ENCODE data around the gene CASD1.

DNA sequence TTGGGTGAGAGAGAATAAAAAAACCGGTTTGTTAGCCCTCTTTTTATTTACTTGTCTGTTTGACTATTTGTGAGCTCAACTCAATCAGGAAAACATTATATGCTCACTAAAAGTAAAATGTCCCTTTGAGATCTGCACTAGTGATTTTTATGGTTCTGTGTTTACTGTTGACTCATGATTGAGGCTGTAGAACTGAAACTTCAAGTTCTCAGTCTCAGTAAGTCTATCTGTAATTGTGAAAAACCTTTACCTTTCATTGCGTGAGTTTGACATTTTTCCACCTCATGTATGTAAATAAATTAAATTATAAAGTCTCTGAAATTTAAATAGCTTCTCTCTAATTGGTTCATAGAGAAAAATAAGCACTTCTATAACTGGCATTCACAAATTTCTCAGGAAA, 17.0 kb upstream of the CASD1 start:
- TF ChIP-seq, protein P1, sequence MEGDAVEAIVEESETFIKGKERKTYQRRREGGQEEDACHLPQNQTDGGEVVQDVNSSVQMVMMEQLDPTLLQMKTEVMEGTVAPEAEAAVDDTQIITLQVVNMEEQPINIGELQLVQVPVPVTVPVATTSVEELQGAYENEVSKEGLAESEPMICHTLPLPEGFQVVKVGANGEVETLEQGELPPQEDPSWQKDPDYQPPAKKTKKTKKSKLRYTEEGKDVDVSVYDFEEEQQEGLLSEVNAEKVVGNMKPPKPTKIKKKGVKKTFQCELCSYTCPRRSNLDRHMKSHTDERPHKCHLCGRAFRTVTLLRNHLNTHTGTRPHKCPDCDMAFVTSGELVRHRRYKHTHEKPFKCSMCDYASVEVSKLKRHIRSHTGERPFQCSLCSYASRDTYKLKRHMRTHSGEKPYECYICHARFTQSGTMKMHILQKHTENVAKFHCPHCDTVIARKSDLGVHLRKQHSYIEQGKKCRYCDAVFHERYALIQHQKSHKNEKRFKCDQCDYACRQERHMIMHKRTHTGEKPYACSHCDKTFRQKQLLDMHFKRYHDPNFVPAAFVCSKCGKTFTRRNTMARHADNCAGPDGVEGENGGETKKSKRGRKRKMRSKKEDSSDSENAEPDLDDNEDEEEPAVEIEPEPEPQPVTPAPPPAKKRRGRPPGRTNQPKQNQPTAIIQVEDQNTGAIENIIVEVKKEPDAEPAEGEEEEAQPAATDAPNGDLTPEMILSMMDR (IDR thresholded peaks at IDR 0.05): no peak
- TF ChIP-seq POLR2A (IDR thresholded peaks at IDR 0.05): no peak

Data from Peyer's patch (tissue), 4 donors.